Left cardiac atrium (tissue), 4 donors: ENCODE measurements around the gene SBK1. TPM values are rescaled to one million over a fixed set of nuclear protein-coding genes. Genes with fewer than 3 reads are reported as not detected.

Source experiments
- ATAC-seq, 2 donors: fragments of 200-7000 bp; cut with Tn5 transposase; one replicate each; pipeline ENCODE4 v1.9.1; 2020; ENCODE audit warnings: mild to moderate bottlenecking in 2 of 2, moderate library complexity in 2 of 2
- DNase-seq: peaks from one replicate; pipeline ENCODE4 v3.0.0-alpha.2; 2020
- intact Hi-C, 2 donors: fragments of 100-400 bp; cut with DNase I; formaldehyde crosslinking; loops; one replicate each; pipeline versions ENCODE4 v1.14.1 to v1.15.1; 2022 to 2023
- total RNA-seq, 2 donors: library from RNA; stranded (reverse); fragmentation: NEBNext Ultra II Directional; extraction: Animal tissue kit (Norgen Biotek cat#: 25700); gene quantifications; one replicate each; pipeline ENCODE4 v1.2.1, GENCODE V29; 2021
- donor health status: DM: no; HTN: yes; CAD: no.
- donor health status: DM: no; HTN: yes; CAD: no; lungs with severe emphysema.
- donor health status: DM: yes; HTN: yes; CAD: no.
- donor health status: Dilated cardiomyopathy.

The SBK1 gene
- total RNA-seq, 2 donors from 2014 or later: 0.42 to 1.3 TPM

DNA sequence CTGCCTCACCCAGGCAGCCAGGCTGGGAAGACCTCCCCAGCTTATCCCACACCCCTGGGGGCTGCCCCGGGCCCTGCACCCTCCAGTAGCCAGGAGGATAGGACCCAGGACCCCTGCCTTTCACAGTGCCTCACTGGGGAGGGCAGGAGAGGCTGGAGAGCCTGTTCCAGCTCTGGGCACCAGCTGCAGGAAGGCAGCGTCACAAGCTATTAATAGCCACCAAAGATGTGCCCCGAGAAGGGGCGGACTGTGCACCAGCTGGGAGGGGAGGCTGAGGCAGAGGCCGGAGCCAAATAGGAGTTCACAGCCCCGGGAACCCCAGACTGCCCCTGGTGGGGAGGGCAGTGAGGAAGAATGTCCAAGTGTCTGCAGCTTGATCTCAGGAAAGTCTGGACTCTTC is 8.8 kb downstream of the SBK1 start:
- intact Hi-C loops: no loop called here
- ATAC-seq (peak in 1 of 2 donors; percentile 66), DNase-seq (no peak)

- intact Hi-C loops: no loop called here
- ATAC-seq (no peak), DNase-seq (no peak)
Measured at GRCh38 chr16:28301620-28302019, 9.3 kb downstream of the SBK1 start.

DNA sequence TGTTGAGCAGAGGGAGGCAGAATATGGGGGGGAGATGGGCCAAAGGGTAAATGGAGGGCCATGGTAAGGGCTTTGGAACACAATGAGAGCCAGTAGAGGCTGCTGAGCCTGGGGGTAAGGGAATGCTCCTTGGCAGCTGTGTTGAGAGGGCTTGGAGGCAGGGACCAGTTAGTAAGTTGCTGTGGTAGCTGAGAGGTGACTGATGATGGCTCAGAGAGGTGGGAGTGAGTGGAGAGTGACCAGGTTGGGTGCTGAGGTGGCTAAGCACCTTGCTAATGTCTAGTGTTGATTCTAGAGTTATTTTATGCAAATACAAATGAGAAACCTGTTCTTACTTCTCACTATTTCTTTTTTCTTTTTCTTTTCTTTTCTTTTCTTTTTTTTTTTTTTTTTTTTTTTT is 10.8 kb downstream of the SBK1 start:
- ATAC-seq: no peak
- intact Hi-C loops: no loop called here

GRCh38 chr16:28304214-28304613 is 11.9 kb downstream of the SBK1 start:
- intact Hi-C loops: no loop called here
- ATAC-seq (peak; percentile 49 to 78), DNase-seq (peak; percentile 59)

More for the DNA sequence above, 10.8 kb downstream of the SBK1 start:
- no peak for DNase-seq

DNA sequence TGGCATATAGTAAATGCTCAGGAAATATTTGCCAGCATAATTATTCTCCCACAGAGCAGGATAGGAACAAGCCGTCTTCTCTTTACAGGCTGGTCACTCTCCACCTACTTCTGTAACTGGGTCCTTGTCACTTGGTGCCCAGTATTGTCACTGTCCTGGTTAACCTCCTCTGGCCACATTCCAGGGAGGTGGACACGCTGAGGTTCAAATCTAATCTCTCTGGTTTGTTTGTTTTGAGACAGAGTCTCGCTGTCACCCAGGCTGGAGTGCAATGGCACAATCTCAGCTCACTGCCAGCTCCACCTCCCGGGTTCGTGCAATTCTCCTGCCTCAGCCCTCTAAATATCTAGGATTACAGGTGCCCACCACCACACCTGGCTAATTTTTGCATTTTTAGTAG is 15.6 kb downstream of the SBK1 start:
- no peak for DNase-seq
- ATAC-seq: no peak
- intact Hi-C loops: no loop called here

DNA sequence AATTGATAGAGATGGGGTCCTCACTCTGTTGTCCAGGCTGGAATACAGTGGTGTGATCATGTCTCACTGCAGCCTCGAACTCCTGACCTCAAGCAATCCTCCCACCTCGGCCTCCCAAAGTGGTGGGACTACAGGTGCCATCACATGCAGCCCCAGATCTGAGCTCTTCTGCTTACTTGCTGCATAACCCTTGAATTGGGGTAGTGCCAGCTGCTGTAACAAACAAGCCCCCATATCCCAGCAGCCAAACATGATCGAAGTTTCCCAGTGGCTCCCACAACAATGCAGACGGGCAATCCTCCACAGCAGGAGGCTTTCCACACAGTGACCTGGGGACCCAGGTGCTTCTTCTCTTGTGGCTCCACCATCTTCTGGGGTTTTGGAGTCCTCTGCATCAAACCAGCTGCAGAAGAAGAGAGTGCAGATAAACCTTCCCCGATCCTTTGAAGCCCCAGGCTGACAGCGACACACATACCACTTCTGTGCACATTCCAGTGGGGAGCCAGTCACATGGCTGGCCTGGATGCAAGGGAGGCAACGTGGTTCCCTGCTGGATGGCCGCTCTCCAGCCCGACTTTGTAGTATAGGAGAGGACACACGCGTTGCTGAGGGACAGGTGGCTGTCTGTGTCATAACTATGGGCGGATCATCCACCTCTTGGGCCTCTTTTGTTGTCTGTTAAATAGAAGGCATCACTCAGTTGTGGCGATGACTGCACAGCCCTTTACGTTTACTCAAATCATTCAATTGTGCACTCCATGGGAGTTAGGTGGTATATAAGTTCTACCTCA is 16.7 kb downstream of the SBK1 start:
- ATAC-seq: peak in 1 of 2 donors; percentile 46
- DNase-seq: no peak
- intact Hi-C loops: no loop called here

DNA sequence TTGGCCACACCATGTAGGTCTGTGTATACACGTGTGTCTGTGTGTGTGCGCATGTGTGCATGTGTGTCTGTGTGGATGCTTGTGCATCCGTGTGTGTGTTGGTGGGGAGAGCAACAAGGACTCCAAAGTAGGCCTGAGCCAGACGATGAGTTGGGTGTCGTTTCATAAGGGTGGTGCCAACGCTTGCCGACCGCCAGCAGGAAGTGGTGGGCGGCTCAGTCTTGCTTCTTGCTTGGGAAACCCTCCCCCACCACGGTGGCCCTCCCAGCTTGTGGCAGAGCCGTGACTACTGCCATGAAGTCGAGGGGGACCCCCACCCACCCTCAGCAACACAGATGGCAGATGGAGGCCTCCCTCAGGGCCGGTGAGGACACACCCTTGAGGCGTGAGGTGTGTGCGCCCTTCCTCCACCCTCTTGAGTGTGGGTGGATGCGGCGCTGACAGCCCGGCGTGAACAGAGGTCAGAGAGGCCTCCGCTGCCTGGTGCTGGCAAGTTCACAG is 17.5 kb downstream of the SBK1 start:
- DNase-seq (no peak), ATAC-seq (peak; percentile 78 to 87)
- intact Hi-C loops: no loop called here

- intact Hi-C loops: no loop called here
- DNase-seq (no peak), ATAC-seq (no peak)
Measured at GRCh38 chr16:28310796-28311195, 18.5 kb downstream of the SBK1 start.

DNA sequence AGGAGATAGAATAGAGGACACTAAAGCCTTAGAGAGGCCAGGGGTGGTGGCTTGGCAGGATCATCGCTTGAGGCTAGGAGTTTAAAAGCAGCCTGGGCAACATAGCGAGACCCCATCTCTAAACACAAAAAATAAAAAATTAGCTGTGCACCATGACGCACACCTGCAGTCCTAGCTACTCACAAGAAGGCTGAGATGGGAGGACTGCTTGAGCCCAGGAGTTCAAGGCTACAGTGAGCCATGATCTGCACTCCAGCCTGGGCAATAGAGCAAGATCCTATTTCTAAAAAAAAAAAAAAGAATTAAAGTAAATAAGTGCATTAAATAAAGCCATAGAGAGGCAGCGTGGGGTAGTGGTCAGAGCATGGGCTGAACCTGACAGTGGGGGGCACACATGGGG is 19.1 kb downstream of the SBK1 start:
- DNase-seq (no peak), ATAC-seq (no peak)
- intact Hi-C loops: no loop called here

- ATAC-seq (no peak), DNase-seq (no peak)
- intact Hi-C loops: no loop called here
Measured at GRCh38 chr16:28311913-28312312, 19.6 kb downstream of the SBK1 start.

DNA sequence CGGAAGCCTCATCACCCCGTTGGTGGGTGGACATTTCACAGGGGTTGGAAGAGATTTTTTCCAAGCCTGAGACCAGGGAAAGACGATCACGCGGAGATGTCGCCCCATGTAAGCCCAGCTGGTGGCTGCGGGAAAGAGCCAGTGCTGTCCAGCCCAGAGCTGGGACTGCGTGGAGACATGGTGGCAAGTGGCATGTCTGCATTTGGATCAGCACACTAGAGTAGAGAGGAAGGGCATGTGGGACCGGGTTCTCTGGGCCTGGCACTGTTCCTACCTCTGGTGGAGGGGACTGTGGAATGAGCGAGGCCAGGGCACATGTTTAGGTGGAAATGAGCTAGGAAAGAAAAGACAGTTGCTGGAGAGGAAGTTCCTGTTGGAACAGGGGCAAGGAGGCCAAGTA is 20.0 kb downstream of the SBK1 start:
- ATAC-seq (no peak), DNase-seq (no peak)
- intact Hi-C loops: no loop called here

DNA sequence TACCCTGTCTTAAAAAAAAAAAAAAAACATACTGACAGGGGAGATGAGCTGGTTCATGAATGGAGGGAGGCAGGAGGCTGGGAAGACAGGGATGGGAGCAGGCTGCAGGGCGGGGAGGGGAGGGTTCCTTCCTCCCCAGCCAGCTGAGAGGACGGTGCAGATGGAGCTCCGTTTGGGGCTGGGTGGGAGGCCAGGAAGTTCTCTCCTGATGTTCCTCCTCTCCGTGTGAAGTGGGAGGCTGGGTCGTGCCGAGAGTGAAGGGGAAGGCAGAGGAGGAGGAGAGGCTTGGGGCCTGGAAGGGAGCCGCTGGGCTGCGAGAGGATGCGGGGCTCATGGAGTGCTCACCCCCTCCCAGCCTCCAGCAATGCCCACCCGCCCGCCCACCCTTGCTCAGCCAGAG is 21.3 kb downstream of the SBK1 start:
- intact Hi-C loops: no loop called here
- DNase-seq: no peak
- no peak for ATAC-seq

- intact Hi-C loops: loop anchor here in 1 of 2 donors (2.0 kb wide), 1 partner anchor 37 kb away; no protein-coding TSS in a partner anchor
- DNase-seq: no peak
- no peak for ATAC-seq
Measured at GRCh38 chr16:28316054-28316453, 23.7 kb downstream of the SBK1 start.

DNA sequence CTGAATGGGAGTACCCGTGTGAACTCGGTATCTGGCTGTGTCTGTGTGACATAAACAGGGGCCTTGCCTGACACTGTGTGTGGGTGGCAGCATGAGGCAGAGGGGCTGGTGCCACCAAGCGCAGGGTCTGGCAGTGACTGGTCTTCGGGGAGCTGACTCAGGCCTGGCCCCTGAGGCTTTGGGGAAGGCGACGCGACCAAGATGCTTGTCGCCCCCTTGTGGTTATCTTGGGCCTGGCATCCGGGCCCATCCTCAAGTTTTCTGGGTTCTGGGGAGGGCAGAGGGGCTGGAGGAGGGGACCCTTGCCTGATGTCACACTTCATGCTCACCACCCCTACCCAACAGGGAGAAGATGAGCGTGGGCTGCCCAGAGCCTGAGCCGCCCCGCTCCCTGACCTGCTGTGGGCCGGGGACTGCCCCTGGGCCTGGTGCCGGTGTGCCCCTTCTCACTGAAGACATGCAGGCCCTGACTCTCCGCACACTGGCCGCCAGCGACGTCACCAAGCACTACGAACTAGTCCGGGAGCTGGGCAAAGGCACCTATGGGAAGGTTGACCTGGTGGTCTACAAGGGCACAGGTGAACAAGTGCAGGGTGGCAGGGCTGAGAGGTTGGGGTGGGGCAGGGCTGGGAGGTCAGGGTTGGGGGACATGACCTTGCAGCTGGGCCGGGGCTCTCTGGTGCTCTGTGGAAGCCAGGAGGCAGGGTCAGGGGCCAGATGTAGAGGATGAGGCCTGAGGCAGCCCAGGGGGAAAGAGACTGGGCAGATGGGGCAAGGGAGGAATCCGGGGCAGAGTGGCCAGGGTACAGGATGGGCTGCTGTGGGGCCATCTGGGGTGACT is 24.9 kb downstream of the SBK1 start:
- peak; percentile 53 for DNase-seq
- intact Hi-C loops: loop anchor here in 1 of 2 donors (2.0 kb wide), 1 partner anchor 38 kb away; no protein-coding TSS in a partner anchor
- peak; percentile 40 to 65 for ATAC-seq

GRCh38 chr16:28318042-28318744 is 25.9 kb downstream of the SBK1 start:
- ATAC-seq: no peak
- intact Hi-C loops: no loop called here
- no peak for DNase-seq

DNA sequence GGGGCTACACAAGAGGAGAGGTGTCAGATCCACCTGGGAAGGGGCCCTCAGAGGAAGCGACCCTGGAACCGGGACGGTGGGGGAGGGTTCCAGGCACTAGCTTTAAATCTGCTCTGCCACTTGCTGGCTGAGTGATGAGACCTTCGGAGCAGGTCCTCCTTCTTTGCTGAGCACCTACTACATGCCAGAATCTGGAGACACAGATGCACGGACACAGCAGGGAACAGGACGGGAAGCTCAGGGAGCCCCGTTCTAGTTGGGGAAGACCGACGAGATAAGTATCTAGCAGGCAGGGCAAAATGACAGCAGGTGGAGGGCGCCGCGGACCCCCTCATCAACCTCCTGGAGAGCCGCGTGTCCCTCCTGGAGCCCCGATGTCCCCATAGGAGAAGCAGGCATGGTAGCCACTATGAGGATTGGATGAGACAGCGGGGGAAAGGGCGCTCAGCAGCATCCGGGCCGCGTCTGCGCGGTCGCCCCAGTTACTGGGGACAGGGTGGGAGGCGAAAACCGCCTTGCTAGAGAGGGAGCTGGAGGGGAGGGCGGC is 27.2 kb downstream of the SBK1 start:
- no peak for DNase-seq
- intact Hi-C loops: no loop called here

GRCh38 chr16:28320023-28320561 is 27.8 kb downstream of the SBK1 start:
- DNase-seq: no peak
- intact Hi-C loops: no loop called here
- no peak for ATAC-seq

More for the DNA sequence above, 27.2 kb downstream of the SBK1 start:
- ATAC-seq: no peak

DNA sequence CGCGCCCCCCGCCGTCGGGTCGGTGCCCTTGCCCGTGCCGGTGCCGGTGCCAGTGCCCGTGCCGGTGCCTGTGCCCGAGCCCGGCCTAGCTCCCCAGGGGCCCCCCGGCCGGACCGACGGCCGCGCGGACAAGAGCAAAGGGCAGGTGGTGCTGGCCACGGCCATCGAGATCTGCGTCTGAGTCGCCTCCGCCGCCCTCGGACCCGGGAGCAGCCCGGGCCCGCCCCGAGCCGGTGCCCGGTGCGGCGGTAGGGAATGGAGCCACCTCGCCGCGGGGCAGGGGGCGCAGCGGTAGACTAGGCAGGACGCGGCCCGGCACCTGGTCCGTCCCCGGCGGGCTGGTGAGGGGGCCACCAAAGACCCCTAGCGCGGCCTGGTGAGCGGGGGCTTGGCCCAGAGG is 28.4 kb downstream of the SBK1 start:
- ATAC-seq: no peak
- intact Hi-C loops: no loop called here
- no peak for DNase-seq
